Suprapubic skin (tissue), 4 donors: ENCODE data around the gene TBC1D17. TPM values are rescaled to one million over a fixed set of nuclear protein-coding genes. Genes with fewer than 3 reads are reported as not detected.

Source experiments
- DNase-seq, 2 donors: peaks; one replicate each; pipeline ENCODE4 v3.0.0-alpha.2; 2019; ENCODE audit warnings: low spot score in 2 of 2
- H3K27ac ChIP-seq: fragments of 200-600 bp; sonication (generic); one replicate; pipeline ENCODE4 v1.5.1; 2019
- H3K27me3 ChIP-seq: fragments of 200-600 bp; sonication (generic); one replicate; pipeline ENCODE4 v1.5.1; 2019
- H3K36me3 ChIP-seq: fragments of 200-600 bp; sonication (generic); one replicate; pipeline ENCODE4 v1.5.1; 2019
- H3K4me1 ChIP-seq: fragments of 200-600 bp; sonication (generic); one replicate; pipeline ENCODE4 v1.5.1; 2019
- H3K4me3 ChIP-seq: fragments of 200-600 bp; sonication (generic); one replicate; pipeline ENCODE4 v1.5.1; 2019; ENCODE audit warnings: mild to moderate bottlenecking
- H3K9me3 ChIP-seq: fragments of 200-600 bp; sonication (generic); one replicate; pipeline ENCODE4 v1.5.1; 2019
- EP300 ChIP-seq: sonication (generic); formaldehyde crosslinking; IDR thresholded peaks from one replicate; pipeline ENCODE4 v1.6.1; 2017; ENCODE audit warnings: antibody characterized with exemption
- POLR2A ChIP-seq, 2 donors: fragments of 450-650 bp; IDR thresholded peaks; one replicate each; pipeline ENCODE4 v1.6.1; 2017; ENCODE audit warnings: antibody characterized with exemption in 2 of 2, mild to moderate bottlenecking in 2 of 2, moderate library complexity in 2 of 2
- POLR2AphosphoS5 ChIP-seq, 3 donors: sonication (generic); formaldehyde crosslinking; IDR thresholded peaks; one replicate each; pipeline ENCODE4 v1.6.1; 2017; ENCODE audit warnings: antibody characterized with exemption in 3 of 3
- WGBS: methylation state at CpG from one replicate; pipeline ENCODE4 v1.1.5; 2018; 5-methylcytosine and 5-hydroxymethylcytosine counted together
- total RNA-seq, 4 donors: library from RNA; depleted of rRNA; stranded (reverse); fragments of >200 nt; gene quantifications; one replicate each; pipeline ENCODE4 v1.1.0, GENCODE V29; 2016
- TF ChIP-seq, protein P1 (sequence below), 2 donors: fragments of 200-600 bp in 1 of 2; fragments of 450-650 bp in 1 of 2; sonication (generic) in 1 of 2; IDR thresholded peaks; one replicate each; pipeline ENCODE4 v1.5.1; 2016 to 2019; ENCODE audit warnings: antibody characterized with exemption in 2 of 2, mild to moderate bottlenecking in 1 of 2, moderate library complexity in 1 of 2

TBC1D17 gene
- total RNA-seq, 4 donors from 2014 or later = 40.5 to 93.4 (median 59.4) TPM

GRCh38 chr19:49857838-49858087 is 19.7 kb upstream of the TBC1D17 start:
- no peaks in the 10 kb centered on the region for H3K9me3 ChIP-seq
- H3K4me3 ChIP-seq = no peak overlapping the region
- H3K27ac ChIP-seq = no peak overlapping the region
- peak in 1 of 2 donors; percentile 56 for DNase-seq
- H3K27me3 ChIP-seq = no peaks in the 10 kb centered on the region
- H3K4me1 ChIP-seq = peaks cover 29% of the 10 kb centered on the region
- no peak for TF ChIP-seq POLR2A (IDR thresholded peaks at IDR 0.05)
- TF ChIP-seq EP300 = no peak
- peaks cover 79% of the 10 kb centered on the region for H3K36me3 ChIP-seq
- WGBS = 100% methylated on average over 1 of the region's 5 CpGs

- Histone ChIP-seq H3K9me3 (no peaks in the 10 kb centered on the region), H3K4me1 (peaks cover 23% of the 10 kb centered on the region), H3K36me3 (peaks cover 84% of the 10 kb centered on the region), H3K27me3 (no peaks in the 10 kb centered on the region), H3K27ac (no peak overlapping the region), H3K4me3 (no peak overlapping the region)
- DNase-seq = peak in 1 of 2 donors; percentile 62
- TF ChIP-seq, protein P1, sequence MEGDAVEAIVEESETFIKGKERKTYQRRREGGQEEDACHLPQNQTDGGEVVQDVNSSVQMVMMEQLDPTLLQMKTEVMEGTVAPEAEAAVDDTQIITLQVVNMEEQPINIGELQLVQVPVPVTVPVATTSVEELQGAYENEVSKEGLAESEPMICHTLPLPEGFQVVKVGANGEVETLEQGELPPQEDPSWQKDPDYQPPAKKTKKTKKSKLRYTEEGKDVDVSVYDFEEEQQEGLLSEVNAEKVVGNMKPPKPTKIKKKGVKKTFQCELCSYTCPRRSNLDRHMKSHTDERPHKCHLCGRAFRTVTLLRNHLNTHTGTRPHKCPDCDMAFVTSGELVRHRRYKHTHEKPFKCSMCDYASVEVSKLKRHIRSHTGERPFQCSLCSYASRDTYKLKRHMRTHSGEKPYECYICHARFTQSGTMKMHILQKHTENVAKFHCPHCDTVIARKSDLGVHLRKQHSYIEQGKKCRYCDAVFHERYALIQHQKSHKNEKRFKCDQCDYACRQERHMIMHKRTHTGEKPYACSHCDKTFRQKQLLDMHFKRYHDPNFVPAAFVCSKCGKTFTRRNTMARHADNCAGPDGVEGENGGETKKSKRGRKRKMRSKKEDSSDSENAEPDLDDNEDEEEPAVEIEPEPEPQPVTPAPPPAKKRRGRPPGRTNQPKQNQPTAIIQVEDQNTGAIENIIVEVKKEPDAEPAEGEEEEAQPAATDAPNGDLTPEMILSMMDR (IDR thresholded peaks at IDR 0.05) = no peak
- no peak for TF ChIP-seq EP300
- TF ChIP-seq POLR2AphosphoS5 (IDR thresholded peaks at IDR 0.05) = no peak
- TF ChIP-seq POLR2A (IDR thresholded peaks at IDR 0.05) = no peak
- 88% methylated on average over 16 of the region's 37 CpGs for WGBS
Measured at GRCh38 chr19:49858088-49858985, 19.2 kb upstream of the TBC1D17 start.

DNA sequence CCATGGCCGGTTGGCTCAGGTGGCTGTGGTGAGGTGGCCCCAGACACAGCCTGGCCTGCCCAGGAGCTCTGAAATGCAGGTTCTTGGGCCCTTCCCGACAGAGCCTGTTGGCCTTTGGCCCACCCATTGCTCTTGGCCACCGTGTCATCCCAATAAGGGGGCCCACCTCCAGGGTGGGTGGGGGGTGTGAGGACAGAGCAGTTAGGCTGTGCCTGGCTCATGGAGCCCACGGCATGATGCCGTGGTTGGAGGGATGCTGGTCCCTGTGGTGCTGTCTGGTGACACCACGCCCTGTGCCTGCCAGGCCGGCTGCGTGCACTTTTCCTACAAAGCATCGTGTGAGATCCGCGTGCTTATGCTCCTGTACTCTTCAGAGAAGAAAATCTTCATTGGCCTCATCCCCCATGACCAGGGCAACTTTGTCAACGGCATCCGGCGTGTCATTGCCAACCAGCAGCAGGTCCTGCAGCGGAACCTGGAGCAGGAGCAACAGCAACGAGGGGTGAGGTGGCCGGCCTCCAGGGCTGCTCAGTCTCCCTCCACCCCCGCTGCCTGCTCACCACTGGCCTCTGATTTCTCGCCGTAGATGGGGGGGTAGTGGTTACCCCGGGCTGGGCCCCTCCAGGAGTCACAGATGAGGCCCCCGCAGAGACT is 17.7 kb upstream of the TBC1D17 start:
- TF ChIP-seq EP300 (no peak), POLR2A (IDR thresholded peaks at IDR 0.05) (no peak), POLR2AphosphoS5 (IDR thresholded peaks at IDR 0.05) (no peak)
- TF ChIP-seq, protein P1 (IDR thresholded peaks at IDR 0.05) = no peak
- 84% methylated on average over 9 of the region's 22 CpGs for WGBS
- H3K4me3 ChIP-seq = no peak overlapping the region
- H3K27ac ChIP-seq = no peak overlapping the region
- H3K36me3 ChIP-seq = peaks cover 90% of the 10 kb centered on the region
- H3K9me3 ChIP-seq = no peaks in the 10 kb centered on the region
- H3K4me1 ChIP-seq = peaks cover 15% of the 10 kb centered on the region
- DNase-seq = peak in 1 of 2 donors; percentile 60
- no peaks in the 10 kb centered on the region for H3K27me3 ChIP-seq

- Histone ChIP-seq H3K4me1 (peaks cover 22% of the 10 kb centered on the region), H3K27ac (peak overlapping the region; percentile 73), H3K27me3 (no peaks in the 10 kb centered on the region), H3K36me3 (peaks cover 82% of the 10 kb centered on the region), H3K4me3 (peak overlapping the region; percentile 28), H3K9me3 (no peaks in the 10 kb centered on the region)
- 72% methylated on average over 15 of the region's 17 CpGs for WGBS
- TF ChIP-seq POLR2A (IDR thresholded peaks at IDR 0.05) = no peak
- TF ChIP-seq EP300 = no peak
- TF ChIP-seq, protein P1 (IDR thresholded peaks at IDR 0.05) = no peak
- no peak for TF ChIP-seq POLR2AphosphoS5 (IDR thresholded peaks at IDR 0.05)
- peak in 1 of 2 donors; percentile 63 for DNase-seq
Measured at GRCh38 chr19:49860336-49861102, 17.0 kb upstream of the TBC1D17 start.

DNA sequence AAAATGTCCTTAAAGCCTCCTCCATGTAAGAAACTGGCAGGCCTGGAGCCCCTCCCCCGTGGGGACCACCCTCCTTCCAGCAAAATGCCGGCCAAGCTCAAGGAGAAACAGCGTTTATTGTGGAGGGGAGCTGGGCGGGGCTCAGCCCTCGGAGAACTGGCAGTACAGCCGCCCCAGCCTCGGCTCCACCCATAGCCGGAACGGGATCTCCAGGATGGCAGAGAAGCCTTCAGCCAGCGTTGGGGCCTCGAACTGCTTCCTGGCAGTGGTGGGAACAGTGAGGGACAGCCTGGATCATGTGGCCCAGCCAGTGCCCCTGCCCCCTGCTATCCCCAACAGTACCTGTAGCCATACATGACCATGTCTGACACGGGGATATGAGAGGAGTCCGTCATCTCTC is 16.4 kb upstream of the TBC1D17 start:
- H3K36me3 ChIP-seq = peaks cover 77% of the 10 kb centered on the region
- peak overlapping the region; percentile 73 for H3K27ac ChIP-seq
- peak; percentile 77 to 90 for DNase-seq
- no peaks in the 10 kb centered on the region for H3K9me3 ChIP-seq
- peaks cover 28% of the 10 kb centered on the region for H3K4me1 ChIP-seq
- H3K27me3 ChIP-seq = no peaks in the 10 kb centered on the region
- no peak for TF ChIP-seq EP300
- TF ChIP-seq, protein P1 (IDR thresholded peaks at IDR 0.05) = no peak
- TF ChIP-seq POLR2AphosphoS5 (IDR thresholded peaks at IDR 0.05) = no peak
- no peak for TF ChIP-seq POLR2A (IDR thresholded peaks at IDR 0.05)
- peak overlapping the region; percentile 28 for H3K4me3 ChIP-seq
- no CpG with 5 or more reads among the region's 13 CpGs for WGBS
